ENCODE results near the gene AP3S2. TPM values are rescaled to one million over a fixed set of nuclear protein-coding genes. Genes with fewer than 3 reads are reported as not detected.
A peak's percentile ranks its signal among the peaks of the same experiment; 100 is the strongest.
"Not testable (repeated sequence)": the region's sequence is repeated elsewhere in the genome, so short reads cannot be mapped to it uniquely, and the experiment has no call there.

The AP3S2 gene
- total RNA-seq, 1 experiment from 2014 or later: 60.9 TPM

GRCh38 chr15:89834465-89835175, 59.2 kb downstream of the AP3S2 start:
- DNase-seq (ENCODE audit: low spot score): not testable (repeated sequence)

DNA sequence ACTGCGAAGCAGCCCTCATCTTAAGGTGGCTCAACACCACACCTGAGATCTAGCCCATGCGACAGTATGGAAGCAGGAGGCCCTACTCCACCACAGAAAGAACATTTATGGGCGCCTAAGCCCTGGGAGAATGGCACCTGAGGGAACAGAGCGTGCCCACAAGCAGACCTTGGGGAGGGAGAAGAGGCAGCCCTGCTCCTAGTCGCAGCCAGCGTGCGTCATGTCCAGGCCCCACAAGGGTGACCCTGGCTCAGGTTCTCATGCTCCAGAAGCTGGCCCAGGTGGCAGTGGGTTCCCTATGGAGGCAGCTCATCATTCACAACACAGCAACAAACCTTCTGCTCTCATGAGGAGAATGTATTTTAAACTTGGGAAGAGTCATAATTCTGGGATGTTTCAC, 59.8 kb downstream of the AP3S2 start:
- DNase-seq (ENCODE audit: low spot score): no peak

GRCh38 chr15:89830639-89831038, 63.2 kb downstream of the AP3S2 start:
- DNase-seq (ENCODE audit: low spot score): no peak

DNA sequence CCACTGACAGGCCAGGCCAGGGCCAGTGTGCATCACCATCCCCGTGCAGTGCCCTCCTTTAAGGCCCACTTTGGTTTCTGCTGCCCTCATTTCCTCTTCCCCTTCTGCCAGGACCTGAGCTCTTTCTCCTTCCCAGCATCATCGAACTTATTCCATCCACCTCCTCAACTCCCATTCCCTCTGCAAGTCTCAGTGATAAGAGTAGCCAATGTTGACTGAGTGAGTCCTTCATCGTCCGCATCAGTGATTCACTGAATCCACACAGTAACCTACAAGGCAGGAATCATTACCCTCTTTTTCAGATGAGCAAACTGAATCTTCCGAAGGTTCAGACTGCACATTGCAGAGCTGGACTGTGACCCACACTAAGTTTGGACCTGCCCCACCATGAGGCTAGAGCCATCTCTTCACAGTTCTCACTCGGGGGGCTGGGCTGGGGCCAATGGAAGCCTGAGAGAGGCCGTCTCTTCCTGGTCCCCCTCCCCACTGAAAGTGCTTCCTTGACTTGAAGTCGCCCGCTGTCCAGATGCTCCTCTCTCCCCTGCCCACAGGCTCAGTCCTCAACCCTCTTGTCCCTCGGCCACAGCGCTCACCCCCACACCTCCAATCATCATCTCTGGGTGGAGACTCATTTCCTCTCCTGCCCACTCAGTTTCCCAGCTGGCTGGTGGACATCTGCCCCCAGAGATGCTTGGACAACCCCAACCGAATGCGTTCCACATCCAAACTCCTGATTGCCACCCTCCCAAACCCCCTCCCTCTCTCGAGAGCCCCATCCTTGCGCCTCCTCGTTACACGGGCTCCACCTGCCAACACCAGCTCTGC, 64.0 kb downstream of the AP3S2 start:
- no peak for DNase-seq (ENCODE audit: low spot score)

DNA sequence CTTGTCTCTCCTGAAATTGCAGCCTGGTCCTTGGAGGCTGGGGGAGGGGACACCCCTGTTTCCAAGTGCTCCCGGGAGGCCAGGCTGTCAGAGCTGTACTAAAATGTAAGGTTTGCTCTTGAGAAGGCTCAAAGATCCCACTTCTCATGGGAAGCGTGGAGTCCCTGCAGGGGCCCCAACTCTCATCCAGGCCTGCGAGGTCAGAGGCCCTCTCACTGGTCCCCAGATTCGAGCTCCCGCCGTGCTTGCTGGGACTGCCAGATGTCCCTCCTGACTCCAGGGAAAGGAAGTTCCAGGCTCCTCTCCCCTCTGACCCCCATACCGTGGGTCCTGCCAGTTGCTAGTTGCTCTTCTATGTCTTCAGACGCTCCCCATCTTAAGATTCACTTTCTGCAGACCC, 64.6 kb downstream of the AP3S2 start:
- no peak for DNase-seq (ENCODE audit: low spot score)

- no peak for DNase-seq (ENCODE audit: low spot score)
These were observed 65.3 kb downstream of the AP3S2 start for GRCh38 chr15:89828281-89829145.

DNA sequence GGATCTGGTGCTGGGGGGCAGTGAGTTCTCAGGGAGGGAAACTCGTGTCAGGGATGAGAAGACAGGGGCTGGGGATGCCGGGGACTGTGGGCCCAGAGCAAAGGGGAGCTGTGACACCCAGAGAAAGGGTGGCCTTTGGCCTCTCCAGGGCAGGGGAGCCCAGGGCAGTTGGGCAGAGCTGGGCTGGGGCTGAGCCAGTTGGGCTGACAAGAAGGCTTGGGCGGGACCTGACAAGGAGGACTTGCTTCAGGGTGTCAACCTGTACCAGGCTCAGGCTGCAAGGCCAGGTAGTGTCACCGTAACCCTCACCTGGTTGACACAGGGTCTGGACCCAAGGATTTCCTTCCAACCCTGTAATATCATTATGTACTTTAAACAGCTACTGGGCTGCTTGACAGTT, 66.0 kb downstream of the AP3S2 start:
- DNase-seq (ENCODE audit: low spot score): no peak

DNA sequence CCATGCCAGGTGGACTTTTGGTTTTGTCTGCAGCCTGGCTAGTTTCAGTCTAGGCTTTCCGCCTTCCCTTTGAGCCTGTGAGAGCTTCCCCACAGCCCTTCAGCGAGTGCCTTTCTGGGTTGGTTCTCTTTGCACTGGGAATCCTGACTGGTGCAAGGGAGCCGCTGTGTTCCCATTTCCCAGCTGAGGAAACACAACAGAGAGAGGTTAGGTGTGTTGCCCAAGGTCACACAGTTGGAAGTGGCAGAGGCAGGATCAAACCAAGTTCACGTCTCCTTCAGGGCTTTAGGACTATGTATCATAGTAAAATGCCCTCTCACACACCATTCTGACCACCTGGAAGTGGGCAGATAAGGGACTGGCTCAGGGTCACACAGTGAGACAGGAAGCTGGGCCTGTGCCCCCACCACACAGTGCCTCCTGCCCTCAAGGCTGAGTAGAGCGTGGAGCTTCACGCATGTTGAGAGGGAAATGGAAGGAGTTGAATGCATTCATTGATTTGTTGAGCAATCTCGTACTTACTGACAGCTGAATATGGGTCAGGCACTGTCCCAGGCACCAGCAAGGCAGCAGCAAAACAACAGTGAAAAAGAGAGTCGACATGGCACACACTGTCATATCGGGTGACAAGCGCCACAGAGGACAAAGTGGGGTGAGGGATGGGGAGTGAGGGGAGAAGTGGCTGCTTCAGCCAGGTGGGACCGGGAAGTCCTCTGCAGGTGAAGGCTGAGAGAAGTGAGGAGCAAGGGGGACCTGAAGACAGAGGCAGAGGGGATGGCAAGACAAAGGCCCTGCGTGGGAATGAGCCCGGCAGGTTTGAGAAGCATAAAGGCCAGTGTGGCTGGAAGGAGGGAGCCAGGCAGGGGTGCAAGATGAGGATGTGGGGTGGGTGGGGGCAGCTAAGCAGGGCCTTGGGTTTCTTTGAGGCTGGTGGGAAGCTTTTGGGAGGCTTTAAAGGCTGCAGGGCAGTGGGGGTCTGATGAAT, 66.8 kb downstream of the AP3S2 start:
- no peak for DNase-seq (ENCODE audit: low spot score)

DNA sequence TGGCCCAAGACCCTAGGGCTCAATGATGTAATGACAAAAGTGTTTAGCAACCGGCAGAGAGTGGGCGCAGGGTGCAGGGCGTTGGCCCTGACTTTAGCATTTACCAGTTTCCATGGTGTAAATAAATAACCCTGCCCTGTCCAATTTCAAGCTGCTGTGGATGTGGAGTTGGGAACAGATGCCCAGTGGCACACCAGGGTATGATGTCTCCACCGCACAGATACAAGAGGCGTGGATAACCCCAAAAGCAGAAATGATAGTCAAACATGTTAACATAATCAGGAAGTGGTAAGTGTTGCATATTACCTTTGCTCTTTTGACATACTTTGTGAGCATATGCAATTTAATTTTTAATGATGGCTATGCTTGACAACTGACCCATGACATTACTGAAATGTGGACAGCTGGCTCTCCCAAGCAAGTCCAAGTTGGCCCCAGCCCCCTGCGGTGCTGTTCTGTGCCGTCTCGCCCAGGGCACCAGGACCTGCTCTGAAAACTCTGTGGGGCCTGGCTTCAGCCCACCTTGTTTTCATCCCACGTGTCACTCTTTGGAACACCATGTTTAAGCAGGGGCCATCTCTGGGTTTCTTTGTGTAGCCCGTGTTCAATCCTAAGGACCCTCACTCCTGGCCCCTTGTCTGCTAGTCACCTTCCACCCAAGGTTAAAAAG, 68.4 kb downstream of the AP3S2 start:
- no peak for DNase-seq (ENCODE audit: low spot score)

- DNase-seq (ENCODE audit: low spot score): no peak
These were observed 69.3 kb downstream of the AP3S2 start for GRCh38 chr15:89824607-89824867.

- DNase-seq (ENCODE audit: low spot score): no peak
These were observed 69.8 kb downstream of the AP3S2 start for GRCh38 chr15:89823836-89824606.

GRCh38 chr15:89822951-89823711, 70.7 kb downstream of the AP3S2 start:
- peak; percentile 42 for DNase-seq (ENCODE audit: low spot score)

DNA sequence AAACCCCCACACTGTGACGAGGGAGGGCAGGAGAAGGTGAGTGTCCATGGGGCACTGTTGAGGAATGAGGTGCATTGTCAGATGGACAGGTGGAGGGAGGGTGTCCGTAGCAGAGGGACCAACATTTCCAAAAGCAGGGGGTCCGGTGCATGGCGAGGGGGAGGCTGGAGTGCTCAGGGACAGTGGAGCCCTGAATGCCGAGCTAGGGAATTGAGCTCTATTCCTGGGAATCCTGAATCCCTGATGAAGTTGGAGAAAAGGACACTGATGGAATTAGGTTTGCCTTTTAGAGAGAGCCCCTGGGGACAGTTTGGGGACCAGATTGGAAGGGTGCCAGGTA, 71.2 kb downstream of the AP3S2 start:
- no peak for DNase-seq (ENCODE audit: low spot score)

- peak; percentile 48 for DNase-seq (ENCODE audit: low spot score)
These were observed 71.8 kb downstream of the AP3S2 start for GRCh38 chr15:89822026-89822425.

GRCh38 chr15:89820666-89821611, 72.9 kb downstream of the AP3S2 start:
- DNase-seq (ENCODE audit: low spot score): no peak

- DNase-seq (ENCODE audit: low spot score): no peak
These were observed 75.5 kb downstream of the AP3S2 start for GRCh38 chr15:89818287-89818686.

DNA sequence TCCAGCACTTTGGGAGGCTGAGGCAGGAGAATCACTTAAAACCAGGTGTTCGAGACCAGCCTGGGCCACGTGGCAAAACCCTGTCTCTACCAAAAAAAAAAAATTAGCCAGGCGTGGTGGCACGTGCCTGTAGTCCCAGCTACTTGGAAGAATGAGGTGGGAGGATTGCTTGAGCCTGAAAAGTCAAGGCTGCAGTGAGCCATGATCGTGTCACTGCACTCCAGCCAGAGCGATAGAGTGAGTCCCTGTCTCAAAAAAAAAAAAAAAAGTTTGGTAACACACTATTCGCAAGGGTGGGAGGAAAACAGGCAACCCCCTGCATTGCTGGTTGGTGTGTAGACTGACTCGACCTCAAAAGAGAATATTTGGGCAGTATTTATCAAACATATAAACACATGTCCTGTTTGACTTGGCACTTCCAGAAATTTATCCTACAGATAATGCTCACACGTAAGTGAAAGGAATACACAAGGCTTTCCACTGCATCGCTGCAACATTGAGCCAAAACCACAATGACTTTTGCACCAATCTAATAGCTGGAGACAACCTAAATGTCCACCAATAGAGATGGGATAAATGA, 76.0 kb downstream of the AP3S2 start:
- no peak for DNase-seq (ENCODE audit: low spot score)

DNA sequence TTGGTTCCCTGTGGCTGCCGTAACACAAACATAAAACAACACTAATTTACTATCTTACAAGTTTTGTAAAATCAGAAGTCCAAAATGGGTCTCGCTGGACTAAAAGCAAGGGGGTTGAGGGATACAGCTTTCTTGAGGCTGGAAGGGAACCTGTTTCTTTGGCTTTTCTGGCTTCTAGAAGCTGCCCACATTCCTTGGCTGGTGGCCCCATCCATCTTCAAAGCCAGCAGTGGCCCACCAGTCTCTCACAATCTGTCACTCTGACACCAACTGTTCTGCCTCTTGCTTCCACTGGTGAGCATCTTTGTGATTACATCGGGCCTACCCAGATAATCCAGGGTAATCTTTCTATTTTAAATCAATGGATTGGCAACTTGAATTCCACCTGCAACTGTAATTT, 78.0 kb downstream of the AP3S2 start:
- DNase-seq (ENCODE audit: low spot score): no peak

All from H4 (cell line).